OCI-LY7 (cell line): ENCODE data around the gene DFFA.

ENCODE experiments used
- CTCF ChIP-seq: fragments of 200-600 bp; sonication (generic); conservative IDR thresholded peaks from 2 replicates; pipeline ENCODE4 v1.5.1; 2014; ENCODE audit warnings: mild to moderate bottlenecking, antibody characterized with exemption, low read length, moderate library complexity, mixed read lengths
- EZH2phosphoT487 ChIP-seq: fragments of 200-600 bp; sonication (generic); IDR thresholded peaks from 2 replicates; pipeline ENCODE4 v1.6.1; 2018; ENCODE audit warnings: low read depth, borderline replicate concordance, mild to moderate bottlenecking, mixed run types, antibody characterized with exemption, low read length, moderate library complexity, mixed read lengths

- TF ChIP-seq CTCF (no peak), EZH2phosphoT487 (no peak)
Observed at GRCh38 chr1:10415211-10415930, 57.0 kb downstream of the DFFA start.
